ENCODE measurements around the gene KANSL1.
A peak's percentile ranks its signal among the peaks of the same experiment; 100 is the strongest.
"Not testable (repeated sequence)": the region's sequence is repeated elsewhere in the genome, so short reads cannot be mapped to it uniquely, and the experiment has no call there.

Gene KANSL1

GRCh38 chr17:46193626-46194392, 580 bp upstream of the KANSL1 start:
- peak; percentile 94 for DNase-seq (ENCODE audit: low read depth in 2 of 2)

GRCh38 chr17:46192439-46193150, 634 bp downstream of the KANSL1 start:
- peak; percentile 42 to 49 for DNase-seq (ENCODE audit: low read depth in 2 of 2)

GRCh38 chr17:46192189-46192438, 1.1 kb downstream of the KANSL1 start:
- DNase-seq (ENCODE audit: low read depth in 2 of 2) = no peak

GRCh38 chr17:46191322-46192188, 1.7 kb downstream of the KANSL1 start:
- no peak for DNase-seq (ENCODE audit: low read depth in 2 of 2)

- DNase-seq (ENCODE audit: low read depth in 2 of 2) = no peak
These were observed 2.5 kb downstream of the KANSL1 start for GRCh38 chr17:46190763-46191162.

GRCh38 chr17:46186827-46187235, 6.4 kb downstream of the KANSL1 start:
- not testable (repeated sequence) for DNase-seq (ENCODE audit: low read depth in 2 of 2)

- DNase-seq (ENCODE audit: low read depth in 2 of 2) = no peak
These were observed 8.5 kb downstream of the KANSL1 start for GRCh38 chr17:46184696-46185095.

GRCh38 chr17:46183383-46183782, 9.8 kb downstream of the KANSL1 start:
- DNase-seq (ENCODE audit: low read depth in 2 of 2) = not testable (repeated sequence)

GRCh38 chr17:46182961-46183360, 10.3 kb downstream of the KANSL1 start:
- no peak for DNase-seq (ENCODE audit: low read depth in 2 of 2)

GRCh38 chr17:46181940-46182339, 11.3 kb downstream of the KANSL1 start:
- DNase-seq (ENCODE audit: low read depth in 2 of 2) = no peak

GRCh38 chr17:46181316-46181715, 11.9 kb downstream of the KANSL1 start:
- DNase-seq (ENCODE audit: low read depth in 2 of 2) = not testable (repeated sequence)

GRCh38 chr17:46180892-46181274, 12.3 kb downstream of the KANSL1 start:
- no peak for DNase-seq (ENCODE audit: low read depth in 2 of 2)

- DNase-seq (ENCODE audit: low read depth in 2 of 2) = not testable (repeated sequence)
These were observed 12.9 kb downstream of the KANSL1 start for GRCh38 chr17:46180185-46180891.

- no peak for DNase-seq (ENCODE audit: low read depth in 2 of 2)
These were observed 13.7 kb downstream of the KANSL1 start for GRCh38 chr17:46179375-46179999.

GRCh38 chr17:46178550-46179214, 14.5 kb downstream of the KANSL1 start:
- DNase-seq (ENCODE audit: low read depth in 2 of 2) = no peak

GRCh38 chr17:46176975-46177374, 16.3 kb downstream of the KANSL1 start:
- DNase-seq (ENCODE audit: low read depth in 2 of 2) = no peak

- no peak for DNase-seq (ENCODE audit: low read depth in 2 of 2)
These were observed 17.3 kb downstream of the KANSL1 start for GRCh38 chr17:46175891-46176290.

- no peak for DNase-seq (ENCODE audit: low read depth in 2 of 2)
These were observed 20.1 kb downstream of the KANSL1 start for GRCh38 chr17:46173153-46173552.

- no peak for DNase-seq (ENCODE audit: low read depth in 2 of 2)
These were observed 21.3 kb downstream of the KANSL1 start for GRCh38 chr17:46171939-46172338.

GRCh38 chr17:46170639-46171429, 22.4 kb downstream of the KANSL1 start:
- no peak for DNase-seq (ENCODE audit: low read depth in 2 of 2)
